HepG2 (cell line): ENCODE results near the gene LSM14B. TPM values are rescaled to one million over a fixed set of nuclear protein-coding genes. Genes with fewer than 3 reads are reported as not detected.

Source experiments
- ATAC-seq: fragments of 200-7000 bp; cut with Tn5 transposase; 3 replicates; pipeline ENCODE4 v1.9.1; 2020; ENCODE audit warnings: mild to moderate bottlenecking, moderate library complexity
- BruUV-seq: library from RNA; stranded (reverse); fragments of 400-500 nt; replicated peaks from 2 replicates; lab custom pipeline; 2021; lab: Mats Ljungman, UMichigan
- CTCF ChIA-PET: fragments of 300-600 bp; formaldehyde crosslinking; extraction: SDS; loops from one replicate; lab custom pipeline; 2021; ENCODE audit warnings: low total read pairs, inconsistent platforms, low intra/inter-chr PET ratio; lab: Yijun Ruan, JAX
- POLR2A ChIA-PET: fragments of 350-600 bp; sonication (Branson Sonifier 250); formaldehyde crosslinking; loops from one replicate; lab custom pipeline; 2020; ENCODE audit warnings: antibody characterized with exemption, inconsistent platforms; lab: Yijun Ruan, JAX
- DNase-seq: peaks from one replicate; pipeline ENCODE4 v3.0.0-alpha.2; 2015; ENCODE audit warnings: low spot score
- FAIRE-seq: peaks from 3 replicates; lab custom pipeline; 2011; peaks lifted over from hg19 to GRCh38; lab: Jason Lieb, UNC
- H2AFZ ChIP-seq: one replicate; pipeline ENCODE4 v1.6.1; 2011; ENCODE audit warnings: low read length, inconsistent platforms
- H3K27ac ChIP-seq: fragments of 300-600 bp; 3 replicates; pipeline ENCODE4 v1.8.0; 2011; ENCODE audit warnings: mixed run types, mild to moderate bottlenecking, mixed read lengths, low read length, inconsistent platforms; ENCODE audit not compliant: insufficient read depth; ENCODE audit errors: extremely low read length
- H3K27me3 ChIP-seq, 2 experiments: fragments of 200-600 bp in 1 of 2; 2 replicates in 1 of 2; 3 replicates in 1 of 2; pipeline versions ENCODE4 v1.6.0 to v1.8.0; 2011; ENCODE audit warnings: low read length in 2 of 2, mild to moderate bottlenecking in 2 of 2, moderate library complexity in 2 of 2, inconsistent platforms in 1 of 2; ENCODE audit not compliant: insufficient read depth in 2 of 2, control insufficient read depth in 1 of 2
- H3K36me3 ChIP-seq, 2 experiments: fragments of 200-600 bp in 1 of 2; replicated peaks in 1 of 2; 2 replicates in 1 of 2; 3 replicates in 1 of 2; pipeline versions ENCODE4 v1.5.1 to v1.8.0; 2011; ENCODE audit warnings: low read length in 2 of 2, inconsistent platforms in 1 of 2; ENCODE audit not compliant: insufficient read depth in 2 of 2, control insufficient read depth in 1 of 2
- H3K4me1 ChIP-seq: 2 replicates; pipeline ENCODE4 v1.5.1; 2012; ENCODE audit warnings: low read length, inconsistent platforms; ENCODE audit not compliant: insufficient read depth
- H3K4me2 ChIP-seq: 2 replicates; pipeline ENCODE4 v1.6.0; 2011; ENCODE audit warnings: low read depth, low read length, inconsistent platforms
- H3K4me3 ChIP-seq, 3 experiments: fragments of 200-600 bp in 1 of 3; sonication (generic), shearing (Covaris generic) in 1 of 3; replicated peaks in 1 of 3; 2 replicates each; pipeline ENCODE4 v1.5.1; 2011 to 2016; ENCODE audit warnings: low read length in 3 of 3, inconsistent platforms in 2 of 3, low read depth in 2 of 3, mild to moderate bottlenecking in 2 of 3, control low read depth in 1 of 3, mixed read lengths in 1 of 3; ENCODE audit not compliant: insufficient read depth in 1 of 3
- H3K79me2 ChIP-seq: one replicate; pipeline ENCODE4 v1.6.1; 2011; ENCODE audit warnings: low read length, inconsistent platforms; ENCODE audit not compliant: insufficient read depth
- H3K9ac ChIP-seq: 2 replicates; pipeline ENCODE4 v1.6.0; 2011; ENCODE audit warnings: mild to moderate bottlenecking, low read depth, low read length, inconsistent platforms; ENCODE audit not compliant: insufficient read depth
- H3K9me3 ChIP-seq: 2 replicates; pipeline ENCODE4 v1.5.1; 2012; ENCODE audit warnings: mild to moderate bottlenecking, low read length
- H4K20me1 ChIP-seq: 2 replicates; pipeline ENCODE4 v1.6.0; 2011; ENCODE audit warnings: inconsistent platforms, mild to moderate bottlenecking, low read length, moderate library complexity; ENCODE audit not compliant: insufficient read depth
- AGO2 ChIP-seq: fragments of 200-400 bp; formaldehyde crosslinking; optimal IDR thresholded peaks from 2 replicates; pipeline ENCODE3; 2017; ENCODE audit warnings: mild to moderate bottlenecking, low read depth, low read length, moderate library complexity
- CREB1 ChIP-seq, 2 experiments: fragments of 450-650 bp in 1 of 2; IDR thresholded peaks; 2 replicates each; pipeline ENCODE4 v1.6.1; 2016 to 2017; ENCODE audit warnings: control low read depth in 1 of 2, mild to moderate bottlenecking in 1 of 2, missing compliant biosample characterization in 1 of 2, missing genetic modification characterization in 1 of 2
- SNAPC2 ChIP-seq: sonication (generic); formaldehyde crosslinking; IDR thresholded peaks from 2 replicates; pipeline ENCODE4 v1.8.1; 2022; ENCODE audit warnings: mild to moderate bottlenecking, missing genetic modification reagents
- TBL1XR1 ChIP-seq: fragments of 150-350 bp; IDR thresholded peaks from 2 replicates; pipeline ENCODE4 v1.6.1; 2014; ENCODE audit warnings: borderline replicate concordance, low read length; ENCODE audit not compliant: partially characterized antibody
- ZBTB40 ChIP-seq, 2 experiments: fragments of 450-650 bp in 1 of 2; sonication (generic) in 1 of 2; formaldehyde crosslinking in 1 of 2; IDR thresholded peaks; 2 replicates each; pipeline versions ENCODE4 v1.6.1 to v1.8.0; 2016 to 2022; ENCODE audit warnings: antibody characterized with exemption in 1 of 2, mild to moderate bottlenecking in 1 of 2, missing genetic modification reagents in 1 of 2
- ZBTB7A ChIP-seq: sonication (generic); formaldehyde crosslinking; IDR thresholded peaks from 2 replicates; pipeline ENCODE4 v1.8.0; 2022; ENCODE audit warnings: mild to moderate bottlenecking, missing genetic modification reagents
- ZNF225 ChIP-seq: sonication (generic); formaldehyde crosslinking; IDR thresholded peaks from 2 replicates; pipeline ENCODE4 v1.4.0; 2020; ENCODE audit warnings: mild to moderate bottlenecking, missing genetic modification reagents
- ZNF343 ChIP-seq: sonication (generic); formaldehyde crosslinking; IDR thresholded peaks from 2 replicates; pipeline ENCODE4 v1.4.0; 2020; ENCODE audit warnings: mild to moderate bottlenecking, missing genetic modification reagents
- WGBS: methylation state at CpG from one replicate; pipeline ENCODE4 v1.1.6; 2017; ENCODE audit warnings: low lambda C conversion rate; 5-methylcytosine and 5-hydroxymethylcytosine counted together
- in situ Hi-C: cut with HindIII; loops from 2 replicates; pipeline ENCODE4 v1.10.0; 2017; ENCODE audit warnings: low pct_unique_long_range_greater_than_20kb; ENCODE audit not compliant: extremely low pct_ligation_motif_present
- intact Hi-C: fragments of 100-400 bp; cut with micrococcal nuclease; formaldehyde crosslinking; loops from one replicate; pipeline ENCODE4 v1.10.0; 2022; ENCODE audit not compliant: unreplicated experiment
- polyA plus RNA-seq, 8 experiments: library from polyadenylated mRNA; depleted of rRNA in 3 of 8; stranded (reverse) in 7 of 8; unstranded in 1 of 8; fragments of >200 nt; fragmentation: Illumina TruSeq in 4 of 8; extraction: Trizol in 4 of 8; gene quantifications; 2 replicates each; pipeline versions ENCODE4 v1.2.1 to v1.2.3, GENCODE V29; 2011 to 2016; ENCODE audit warnings: low read depth in 4 of 8, missing spikeins in 1 of 8, mixed read lengths in 1 of 8; ENCODE audit not compliant: insufficient read depth in 1 of 8
- total RNA-seq, 5 experiments: library from RNA; depleted of rRNA; stranded (reverse); fragments of >200 nt; fragmentation: Illumina TruSeq; extraction: Trizol; gene quantifications; 2 replicates each; pipeline ENCODE4 v1.2.3, GENCODE V29; 2016; ENCODE audit warnings: low read depth in 1 of 5
- TF ChIP-seq, protein P1 (sequence below): sonication (generic); formaldehyde crosslinking; IDR thresholded peaks from 2 replicates; pipeline ENCODE4 v1.9.0; 2022; ENCODE audit warnings: missing genetic modification reagents, mild to moderate bottlenecking, borderline replicate concordance

LSM14B gene
- total and polyA plus RNA-seq, 2 of the 13 experiments (the other 11 are each of a cell fraction or from before 2014, with no cell fraction given): 43.3 to 79.2 TPM

DNA sequence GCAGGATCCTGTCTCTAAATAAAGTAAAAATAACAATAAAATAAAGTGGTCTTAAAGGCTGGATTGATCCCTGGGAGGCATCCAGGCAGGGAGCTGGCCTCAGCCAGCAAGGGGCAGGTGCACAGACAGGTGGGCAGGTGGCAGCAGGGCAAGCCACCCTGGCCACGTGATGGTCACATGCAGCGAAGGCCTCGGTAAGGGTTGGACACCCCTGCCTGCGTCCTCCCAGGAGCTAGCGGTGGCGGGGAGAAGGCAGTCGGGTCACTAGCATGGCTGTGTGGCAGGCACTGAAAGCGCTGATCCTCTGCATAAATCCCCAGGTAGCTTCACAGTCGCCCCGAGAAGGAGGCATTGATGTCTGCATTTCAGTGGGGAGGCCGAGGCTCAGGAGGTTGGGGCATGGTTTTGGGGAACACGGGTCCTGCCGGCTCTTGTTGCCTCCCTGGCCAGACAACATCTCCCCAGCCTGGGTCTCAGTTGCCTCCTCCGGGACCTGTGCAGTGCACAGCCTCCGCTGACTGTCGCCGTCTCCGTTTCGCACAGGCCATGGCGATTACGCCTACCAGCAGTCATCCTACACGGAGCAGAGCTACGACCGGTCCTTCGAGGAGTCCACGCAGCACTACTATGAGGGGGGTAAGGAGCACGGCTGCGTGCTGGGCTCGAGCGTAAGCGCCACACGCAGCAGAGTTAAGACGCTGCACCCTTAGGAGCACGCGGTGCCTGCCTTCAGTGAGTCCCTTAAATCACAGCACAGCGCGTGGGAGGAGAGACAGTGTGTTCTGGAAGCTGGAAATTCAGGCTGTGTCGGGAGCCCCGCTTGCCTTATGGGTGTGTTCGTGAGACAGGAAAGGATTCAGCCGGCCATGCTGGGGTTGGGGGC lies 42.8 kb downstream of the LSM14B start (continued):
- no peak for TF ChIP-seq ZNF343 (CRISPR knock-in tag)
- TF ChIP-seq SNAPC2 (CRISPR knock-in tag): no peak
- TF ChIP-seq, protein P1, sequence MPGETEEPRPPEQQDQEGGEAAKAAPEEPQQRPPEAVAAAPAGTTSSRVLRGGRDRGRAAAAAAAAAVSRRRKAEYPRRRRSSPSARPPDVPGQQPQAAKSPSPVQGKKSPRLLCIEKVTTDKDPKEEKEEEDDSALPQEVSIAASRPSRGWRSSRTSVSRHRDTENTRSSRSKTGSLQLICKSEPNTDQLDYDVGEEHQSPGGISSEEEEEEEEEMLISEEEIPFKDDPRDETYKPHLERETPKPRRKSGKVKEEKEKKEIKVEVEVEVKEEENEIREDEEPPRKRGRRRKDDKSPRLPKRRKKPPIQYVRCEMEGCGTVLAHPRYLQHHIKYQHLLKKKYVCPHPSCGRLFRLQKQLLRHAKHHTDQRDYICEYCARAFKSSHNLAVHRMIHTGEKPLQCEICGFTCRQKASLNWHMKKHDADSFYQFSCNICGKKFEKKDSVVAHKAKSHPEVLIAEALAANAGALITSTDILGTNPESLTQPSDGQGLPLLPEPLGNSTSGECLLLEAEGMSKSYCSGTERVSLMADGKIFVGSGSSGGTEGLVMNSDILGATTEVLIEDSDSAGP (CRISPR knock-in tag): no peak
- peak; percentile 70 for TF ChIP-seq AGO2
- TF ChIP-seq ZBTB7A (CRISPR knock-in tag): no peak
- 0 out of 2 replicates have a peak, but pooled peaks have one; percentile 14 for TF ChIP-seq ZNF225 (CRISPR knock-in tag)
- TF ChIP-seq TBL1XR1: no peak
- no peak for TF ChIP-seq CREB1 (IDR thresholded peaks at IDR 0.05)
- no peak for TF ChIP-seq CREB1 (CRISPR knock-in tag; IDR thresholded peaks at IDR 0.05)

GRCh38 chr20:62165762-62166399 lies 43.6 kb downstream of the LSM14B start:
- intact Hi-C loops: no loop called here
- H3K4me2 ChIP-seq: no peak overlapping the region
- peaks cover 62 to 81% of the 10 kb centered on the region in 2 experiments; a peak in 4 of 5 replicates for H3K36me3 ChIP-seq
- in situ Hi-C loops: no loop called here
- H3K4me3 ChIP-seq: no peak overlapping the region
- no peak overlapping the region for H3K9ac ChIP-seq
- no peaks in the 10 kb centered on the region for H3K4me1 ChIP-seq
- WGBS: 98% methylated on average over 25 of the region's 25 CpGs
- H2AFZ ChIP-seq: no peak overlapping the region
- CTCF ChIA-PET: no interaction called here
- no peak for DNase-seq
- no peaks in the 10 kb centered on the region for H3K9me3 ChIP-seq
- ATAC-seq: no peak
- H4K20me1 ChIP-seq: no peaks in the 10 kb centered on the region
- no peaks in the 10 kb centered on the region for H3K27me3 ChIP-seq
- no peaks in the 10 kb centered on the region for H3K79me2 ChIP-seq
- FAIRE-seq: no peak
- TSS peak; percentile 30 for BruUV-seq
- POLR2A ChIA-PET: no interaction called here
- H3K27ac ChIP-seq: no peak overlapping the region
- TF ChIP-seq ZBTB40 (IDR thresholded peaks at IDR 0.05) (no peak), ZBTB40 (CRISPR knock-in tag; IDR thresholded peaks at IDR 0.05) (no peak)
